ENCODE results near the gene TUT1. TPM values are rescaled to one million over a fixed set of nuclear protein-coding genes. Genes with fewer than 3 reads are reported as not detected.

The TUT1 gene
- total RNA-seq: 10 to 100 TPM in 3 of 4 donors, 1 to 10 TPM in 1; 7.8 to 15.7 (median 11.7) TPM

DNA sequence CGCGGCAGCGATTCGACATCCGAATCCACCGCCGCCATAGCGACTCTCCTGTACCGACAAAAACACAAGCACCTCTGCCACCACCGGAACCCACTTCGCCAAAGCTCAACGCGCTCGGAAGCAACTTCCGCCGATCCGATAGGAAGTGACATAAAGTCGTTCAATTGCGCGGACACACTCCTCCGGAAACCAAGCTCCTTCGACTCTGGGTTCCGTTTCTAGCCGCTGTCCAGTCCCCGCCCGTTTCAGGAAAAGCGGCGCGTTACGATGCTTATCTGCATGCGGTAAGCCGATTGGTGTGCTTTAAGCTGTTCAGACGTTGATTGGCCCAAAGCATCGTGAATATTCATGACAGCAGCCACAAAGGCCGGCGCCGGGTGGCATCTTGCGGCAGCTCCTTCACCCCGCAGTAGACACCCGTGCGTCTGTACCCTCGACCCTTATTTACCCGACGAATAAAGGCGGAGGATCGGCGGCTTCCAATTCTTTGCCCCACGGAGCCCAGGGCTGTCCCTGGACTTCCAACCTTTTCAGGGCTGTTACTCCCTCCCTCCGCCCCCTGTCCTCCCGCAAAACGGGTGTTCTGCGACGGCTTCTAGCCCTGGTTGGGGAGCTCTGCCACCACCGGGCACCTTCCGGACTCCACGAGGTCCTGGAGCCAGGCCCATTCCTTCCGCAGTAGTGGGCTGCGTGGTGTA lies at the start of gene TUT1:
TUT1 (minus strand) TSS at position 76 of the 698 bp plus-strand sequence; CDS start at position 38, 38 bp downstream.
- intact Hi-C loops (cut with DNase I; ENCODE audit: low total_unique reads): loop anchor here (1.0 to 5.0 kb wide), 5 partner anchors 10 to 181 kb away; partner anchors contain the start of genes EML3, MTA2 and TAF6L
- in situ Hi-C loops (cut with MboI; ENCODE audit: low sequenced_read_pairs in 4 of 4): no loop called here
- Histone ChIP-seq H3K27ac (peak within 1 kb of the TSS; percentile 94 to 99 (median 96)), H3K4me1 (peaks cover 26% of the 10 kb centered on the region in 2 donors), H3K27me3 (no peaks in the 10 kb centered on the region), H3K36me3 (peaks cover 0 to 56% of the 10 kb centered on the region in 2 donors), H3K9me3 (no peaks in the 10 kb centered on the region), H3K4me3 (peak within 1 kb of the TSS; percentile 69 to 91 (median 84))
- DNase-seq (peak; percentile 98), ATAC-seq (peak; percentile 94 to 96)
- TF ChIP-seq CTCF (IDR thresholded peaks at IDR 0.05 in 4 of 5, conservative IDR thresholded peaks at IDR 0.05 in 1 of 5) (no peak), POLR2A (IDR thresholded peaks at IDR 0.05) (peak; percentile 94 to 98)

- Histone ChIP-seq H3K27ac (no peak overlapping the region), H3K9me3 (no peaks in the 10 kb centered on the region), H3K27me3 (no peaks in the 10 kb centered on the region), H3K4me3 (no peak overlapping the region), H3K4me1 (no peaks in the 10 kb centered on the region), H3K36me3 (peaks cover 10 to 97% of the 10 kb centered on the region in 2 donors)
- ATAC-seq (no peak), DNase-seq (no peak)
- TF ChIP-seq CTCF (IDR thresholded peaks at IDR 0.05 in 4 of 5, conservative IDR thresholded peaks at IDR 0.05 in 1 of 5): no peak
- TF ChIP-seq POLR2A (IDR thresholded peaks at IDR 0.05): no peak
- in situ Hi-C loops (cut with MboI; ENCODE audit: low sequenced_read_pairs in 4 of 4) (no loop called here), intact Hi-C loops (cut with DNase I; ENCODE audit: low total_unique reads) (no loop called here)
Measured at GRCh38 chr11:62632492-62632891, 41.2 kb upstream of the TUT1 start.

GRCh38 chr11:62627713-62628112 lies 36.4 kb upstream of the TUT1 start:
- ATAC-seq: no peak
- H3K9me3 ChIP-seq: no peaks in the 10 kb centered on the region
- no peak for DNase-seq
- H3K4me3 ChIP-seq: no peak overlapping the region
- in situ Hi-C loops (cut with MboI; ENCODE audit: low sequenced_read_pairs in 4 of 4) (no loop called here), intact Hi-C loops (cut with DNase I; ENCODE audit: low total_unique reads) (no loop called here)
- H3K27me3 ChIP-seq: no peaks in the 10 kb centered on the region
- no peak overlapping the region for H3K27ac ChIP-seq
- H3K4me1 ChIP-seq: no peaks in the 10 kb centered on the region
- H3K36me3 ChIP-seq: peaks cover 8 to 81% of the 10 kb centered on the region in 2 donors
- TF ChIP-seq CTCF (IDR thresholded peaks at IDR 0.05 in 4 of 5, conservative IDR thresholded peaks at IDR 0.05 in 1 of 5): no peak
- TF ChIP-seq POLR2A (IDR thresholded peaks at IDR 0.05): no peak

- Histone ChIP-seq H3K27me3 (no peaks in the 10 kb centered on the region), H3K9me3 (no peaks in the 10 kb centered on the region), H3K4me1 (peaks cover 8 to 9% of the 10 kb centered on the region in 2 donors), H3K4me3 (peak overlapping the region; percentile 65 to 96 (median 76)), H3K36me3 (peaks cover 0 to 31% of the 10 kb centered on the region in 2 donors), H3K27ac (peak overlapping the region; percentile 76 to 92 (median 82))
- intact Hi-C loops (cut with DNase I; ENCODE audit: low total_unique reads): loop anchor here (1.0 kb wide), 1 partner anchor 24 kb away; the partner anchor contains the start of gene GANAB
- no peak for ATAC-seq
- no peak for DNase-seq
- no peak for TF ChIP-seq CTCF (IDR thresholded peaks at IDR 0.05 in 4 of 5, conservative IDR thresholded peaks at IDR 0.05 in 1 of 5)
- no peak for TF ChIP-seq POLR2A (IDR thresholded peaks at IDR 0.05)
- in situ Hi-C loops (cut with MboI; ENCODE audit: low sequenced_read_pairs in 4 of 4): loop anchor here in 1 of 4 donors (25.0 kb wide), 1 partner anchor 90 kb away; the partner anchor contains the start of genes BSCL2 and GNG3
Measured at GRCh38 chr11:62622476-62623089, 31.3 kb upstream of the TUT1 start.

Data from gastrocnemius medialis (tissue), 4 donors.